HG03060 (cell line): ENCODE results near the gene FOXN3.

Experiments
- ATAC-seq: cut with Tn5 transposase; IDR thresholded peaks from one replicate; pipeline ENCODE4 v1.9.1; 2021; ENCODE audit warnings: low read depth, moderate number of reproducible peaks; ENCODE audit not compliant: unreplicated experiment

Gene FOXN3

DNA sequence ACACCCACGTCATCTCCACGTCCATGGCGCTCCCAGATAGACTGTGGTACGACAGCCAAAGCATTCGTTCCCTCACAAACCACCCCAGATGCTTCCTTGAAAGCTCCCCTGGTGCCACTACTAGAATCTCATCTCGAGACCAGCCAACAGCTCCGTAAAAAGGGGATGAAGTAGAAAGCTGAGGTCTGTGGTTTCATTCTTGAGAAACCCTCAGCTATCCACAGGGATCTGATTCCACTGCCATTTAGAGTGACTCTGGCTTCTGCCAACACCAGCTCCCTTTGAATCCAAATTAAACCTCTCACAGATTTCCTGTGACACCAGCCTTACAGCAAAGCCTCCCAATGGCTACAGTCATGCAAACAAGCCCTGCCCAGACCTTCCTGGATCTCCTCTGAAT lies 18.5 kb upstream of the FOXN3 start:
- no peak for ATAC-seq

DNA sequence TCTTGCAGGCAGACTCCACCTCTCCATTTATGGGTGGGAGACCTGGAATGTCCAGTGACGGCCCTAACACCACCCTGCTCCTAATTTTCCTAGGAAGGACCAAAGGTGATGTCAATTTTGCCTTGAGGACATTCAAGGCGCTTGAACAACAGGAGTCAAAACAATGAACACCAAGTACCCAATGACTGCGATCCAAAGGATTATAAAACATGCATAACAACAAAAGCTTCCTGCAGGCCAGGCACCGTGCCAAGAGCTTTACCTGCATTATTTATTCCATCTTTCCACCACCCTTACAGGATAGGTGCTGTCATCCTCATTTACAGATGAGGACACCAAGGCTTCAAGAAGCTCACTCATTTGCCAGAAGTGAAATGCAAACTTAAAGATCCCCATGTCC lies 15.2 kb upstream of the FOXN3 start:
- ATAC-seq, result no peak

DNA sequence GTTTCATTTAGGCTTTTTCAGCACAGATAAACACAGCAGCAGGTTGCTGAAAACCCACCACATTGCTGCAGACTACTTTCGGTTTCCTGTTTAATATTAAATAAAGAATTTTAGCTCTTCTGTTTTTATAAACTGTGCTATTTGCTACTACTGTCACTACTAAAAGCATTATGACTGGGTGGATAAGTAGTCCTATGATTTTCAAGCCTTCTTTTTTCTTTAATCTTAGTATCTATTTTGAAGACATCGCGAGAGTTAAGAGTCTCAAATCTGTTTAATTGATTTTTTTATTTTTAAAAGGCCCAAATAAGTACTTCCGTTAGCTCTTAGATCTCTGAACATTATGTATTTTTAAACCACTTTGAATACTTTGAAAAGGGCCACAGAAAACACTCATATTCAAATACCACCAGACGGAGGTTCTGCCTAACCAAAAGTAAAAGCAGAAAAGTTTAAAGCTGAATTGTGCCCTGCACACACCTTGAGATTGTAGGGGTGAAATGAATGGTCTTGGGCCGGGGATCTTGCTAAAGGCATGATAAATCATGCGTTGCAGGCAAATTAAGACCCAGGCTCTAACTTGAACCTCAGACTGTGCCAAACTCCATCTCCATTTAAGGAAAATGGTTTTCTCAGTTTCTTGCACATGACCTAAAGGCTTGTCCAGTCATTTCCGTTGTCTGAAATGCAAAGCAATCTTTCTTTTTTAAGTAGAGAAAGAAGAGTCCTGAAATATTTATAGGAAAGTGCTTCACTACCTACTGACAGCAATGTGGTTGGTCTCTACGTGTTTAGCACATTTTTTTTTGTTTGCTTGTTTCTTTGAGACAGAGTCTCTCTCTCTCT lies 13.6 kb upstream of the FOXN3 start:
- peak; percentile 93 for ATAC-seq

DNA sequence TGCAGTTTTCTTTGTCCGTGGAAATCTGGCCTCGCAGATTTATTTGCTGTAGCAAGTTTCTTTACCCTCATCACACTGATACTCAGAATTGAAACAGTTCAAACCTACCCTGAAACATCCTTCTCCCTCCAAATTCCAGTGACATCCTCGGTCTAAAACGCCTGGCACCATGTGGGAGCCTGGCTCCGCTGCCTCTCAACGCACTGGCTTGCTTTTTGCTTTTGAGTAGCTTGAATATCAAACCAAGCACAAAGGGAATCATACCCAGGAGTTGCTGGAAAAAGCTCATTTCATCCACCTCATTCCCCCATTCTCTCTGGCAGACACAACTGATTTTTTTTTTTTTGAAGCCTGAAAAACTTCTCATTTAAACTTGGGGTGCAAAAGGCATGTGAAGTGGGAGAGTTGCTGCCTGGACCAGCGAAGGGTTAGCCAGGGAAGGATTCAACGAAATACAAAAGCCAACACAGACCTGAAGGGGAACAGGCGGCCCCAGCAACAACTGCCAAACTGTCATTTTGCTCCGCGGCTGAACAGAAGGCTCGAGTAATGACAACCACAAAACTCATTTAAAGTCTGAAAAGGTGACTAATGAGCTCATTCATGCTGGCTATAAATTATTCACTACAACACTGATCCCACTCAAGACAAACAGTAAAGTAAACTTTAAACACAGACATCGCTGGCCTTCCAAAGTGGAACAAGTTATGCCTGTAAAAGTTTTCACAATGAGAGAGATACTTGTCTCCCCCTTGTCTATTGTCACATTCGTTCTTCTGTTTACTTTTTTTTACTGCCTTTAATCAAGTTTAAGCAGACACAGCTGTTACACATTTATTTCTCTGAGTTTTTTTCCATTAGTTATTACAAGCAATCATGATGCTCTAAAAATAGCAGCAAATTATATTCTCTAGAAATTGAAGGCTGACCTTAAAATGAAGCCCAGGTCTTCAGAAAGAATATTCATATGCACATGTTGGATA lies 12.5 kb upstream of the FOXN3 start:
- no peak for ATAC-seq

DNA sequence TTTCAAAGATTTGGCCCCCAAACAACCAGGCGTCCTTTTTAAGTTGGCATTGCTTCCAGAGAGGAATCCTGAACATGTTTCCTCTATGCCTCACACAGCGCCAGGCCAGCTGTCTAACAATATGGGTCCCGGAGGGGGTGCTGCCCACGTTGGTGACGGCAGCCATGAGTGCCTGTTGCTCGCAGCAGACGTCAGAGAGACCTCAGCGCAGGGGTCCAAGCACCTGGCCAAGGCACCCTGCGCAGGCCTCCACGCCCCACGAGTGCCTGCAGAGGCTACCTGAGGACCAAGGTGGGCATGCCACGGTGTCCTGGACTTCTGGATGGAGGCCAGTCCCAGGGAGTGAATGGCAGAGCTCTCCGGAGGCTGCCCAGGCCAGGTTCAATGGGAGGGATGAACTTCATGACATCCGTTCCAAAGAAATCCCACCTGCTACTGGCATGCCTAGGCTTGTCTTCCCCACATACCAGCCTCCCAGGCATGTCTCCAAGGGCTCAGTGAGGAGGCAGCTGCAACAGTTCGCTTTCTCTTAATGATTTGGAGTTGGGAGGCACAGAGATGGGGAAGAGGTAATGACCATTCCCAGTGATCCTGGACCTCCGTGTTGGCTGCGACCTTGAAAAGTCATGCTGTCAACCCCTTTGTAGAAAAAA lies 11.6 kb upstream of the FOXN3 start:
- no peak for ATAC-seq

DNA sequence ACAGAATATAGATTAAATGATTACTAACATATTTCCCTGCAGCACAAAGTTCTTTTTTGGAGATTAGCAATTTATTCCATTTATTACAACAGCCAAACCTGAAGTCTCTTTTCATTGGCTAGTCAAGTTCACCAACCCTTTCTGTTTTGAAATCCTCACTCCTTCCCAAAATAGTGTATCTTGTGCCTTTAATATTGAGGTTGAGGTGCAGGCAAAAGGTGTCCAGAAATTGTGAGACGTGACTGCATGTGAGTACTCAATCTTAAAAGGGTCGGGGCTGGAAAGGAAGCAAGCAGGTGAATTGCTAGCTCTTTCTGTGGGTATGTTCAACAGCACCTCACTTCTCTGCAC lies 11.1 kb upstream of the FOXN3 start:
- no peak for ATAC-seq

DNA sequence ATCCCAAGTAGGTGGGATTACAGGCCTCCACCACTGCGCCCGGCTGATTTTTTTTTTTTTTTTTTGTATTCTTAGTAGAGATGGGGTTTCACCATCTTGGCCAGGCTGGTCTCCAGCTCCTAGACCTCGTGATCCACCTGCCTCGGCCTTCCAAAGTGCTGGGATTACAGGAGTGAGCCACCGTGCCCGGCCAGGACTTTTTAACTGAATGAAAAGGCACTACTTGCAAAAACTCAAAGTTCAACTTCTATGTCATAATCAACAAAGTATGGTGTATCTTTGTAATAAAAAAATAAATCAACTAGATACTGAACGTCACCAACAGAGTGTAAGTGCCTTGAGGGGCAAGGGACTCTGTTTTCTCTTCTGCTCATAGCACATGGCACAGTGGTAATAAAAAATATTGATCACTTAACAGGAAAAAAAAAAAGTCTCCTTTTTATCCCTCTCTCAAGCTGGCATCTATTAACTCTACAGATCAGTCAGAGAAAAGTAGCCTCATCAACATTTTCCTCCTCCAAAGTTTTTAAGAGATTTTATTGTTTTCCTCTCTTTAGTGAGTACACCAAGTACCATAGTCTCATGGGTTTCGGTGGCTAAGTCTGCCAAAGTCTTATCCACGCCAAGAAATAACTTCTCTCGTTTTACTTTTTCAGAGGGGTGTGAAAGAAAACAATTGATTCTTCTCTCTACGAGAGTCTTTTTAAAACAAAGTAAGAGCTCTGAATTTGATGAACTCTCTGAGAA lies 10.6 kb upstream of the FOXN3 start:
- ATAC-seq, result no peak

DNA sequence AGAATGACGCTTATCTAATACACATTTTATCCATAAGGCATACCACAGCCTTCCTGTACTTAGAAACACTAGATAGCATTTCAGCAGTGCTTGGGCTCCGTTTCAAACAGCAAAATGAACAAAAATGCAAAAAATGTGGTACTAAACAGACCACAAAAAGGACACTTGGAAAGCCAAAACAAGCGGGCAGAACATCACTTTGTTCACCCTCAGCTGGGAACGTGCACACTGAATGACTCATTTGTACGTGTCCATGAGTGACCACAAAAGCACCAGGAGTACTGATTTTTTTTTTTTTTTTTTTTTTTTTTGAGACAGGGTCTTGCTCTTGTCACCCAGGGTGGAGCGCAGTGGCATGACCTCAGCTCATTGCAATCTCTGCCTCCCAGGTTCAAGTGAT lies 8.9 kb upstream of the FOXN3 start:
- peak; percentile 26 for ATAC-seq

DNA sequence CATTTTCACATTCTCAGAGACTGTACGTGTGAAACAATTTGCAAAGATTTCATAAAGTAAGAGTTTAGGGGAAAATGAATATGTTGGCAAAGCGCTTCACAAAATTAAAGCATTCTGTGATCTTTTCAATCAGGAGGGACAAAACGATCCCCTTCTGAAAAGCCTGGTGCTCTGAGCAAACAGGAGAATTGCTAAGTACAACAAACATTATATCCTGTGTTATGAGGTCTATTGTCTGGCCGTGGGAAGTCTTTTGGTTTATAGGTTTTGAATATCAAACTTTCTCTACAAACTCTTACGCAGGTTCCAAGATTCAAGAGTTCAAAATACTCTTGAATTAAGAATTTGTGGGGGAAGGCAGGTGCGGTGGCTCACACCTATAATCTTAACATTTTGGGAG lies 7.2 kb upstream of the FOXN3 start:
- ATAC-seq, result no peak

DNA sequence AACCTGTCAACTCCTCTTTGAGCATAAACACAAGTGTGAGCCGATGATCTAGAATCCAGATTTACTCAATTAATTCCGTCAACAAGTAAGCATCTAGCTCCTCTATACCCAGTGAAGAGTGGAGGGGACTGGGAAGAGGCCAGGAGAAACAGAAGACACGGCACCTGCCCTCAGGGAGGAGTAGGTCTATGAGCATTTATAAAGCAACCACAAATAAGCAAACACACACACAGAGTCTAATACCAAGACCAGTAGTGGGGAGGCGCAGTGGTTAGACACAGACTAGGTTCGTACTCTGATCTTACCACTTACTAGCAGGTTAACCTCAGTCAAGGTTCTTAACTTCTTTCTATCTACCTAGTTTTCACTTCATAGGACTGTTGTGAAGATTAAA lies 5.9 kb upstream of the FOXN3 start:
- no peak for ATAC-seq

DNA sequence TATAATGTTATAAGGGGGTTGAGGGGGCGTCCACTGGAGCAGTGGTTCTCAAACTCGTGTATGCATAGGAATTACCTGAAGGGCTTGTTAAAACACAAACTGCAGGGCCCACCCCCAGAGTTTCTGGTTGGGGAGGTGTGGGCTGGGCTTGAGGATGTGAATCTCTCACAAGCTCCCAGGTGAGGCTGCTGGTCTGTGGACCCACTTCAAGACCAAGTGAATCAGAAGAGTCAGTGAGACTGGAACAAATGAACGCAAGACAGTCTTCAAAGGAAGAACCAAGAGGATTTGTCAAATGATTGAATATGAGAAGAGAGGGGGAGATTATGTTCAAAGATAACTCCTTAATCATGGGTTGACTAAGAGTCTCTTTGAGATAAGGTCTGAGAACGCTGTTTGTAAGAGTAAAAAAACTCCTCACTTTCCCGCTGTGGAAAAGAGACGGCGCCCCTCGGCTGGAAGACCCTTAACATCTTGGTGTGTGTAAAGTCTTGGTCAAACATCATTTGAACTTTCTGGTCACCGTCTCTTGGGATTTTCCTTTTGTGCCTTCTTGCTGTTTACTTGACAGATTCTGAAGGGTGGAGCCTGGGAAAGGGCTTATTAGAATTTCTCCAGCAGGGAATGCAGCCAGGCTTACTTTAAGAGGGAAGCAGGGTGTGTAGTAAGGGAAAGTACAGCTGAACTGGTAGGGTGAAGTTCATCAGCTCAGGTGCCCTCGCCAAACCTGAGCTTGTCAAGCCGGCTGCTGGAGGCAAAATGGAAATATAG lies 5.3 kb upstream of the FOXN3 start:
- no peak for ATAC-seq

DNA sequence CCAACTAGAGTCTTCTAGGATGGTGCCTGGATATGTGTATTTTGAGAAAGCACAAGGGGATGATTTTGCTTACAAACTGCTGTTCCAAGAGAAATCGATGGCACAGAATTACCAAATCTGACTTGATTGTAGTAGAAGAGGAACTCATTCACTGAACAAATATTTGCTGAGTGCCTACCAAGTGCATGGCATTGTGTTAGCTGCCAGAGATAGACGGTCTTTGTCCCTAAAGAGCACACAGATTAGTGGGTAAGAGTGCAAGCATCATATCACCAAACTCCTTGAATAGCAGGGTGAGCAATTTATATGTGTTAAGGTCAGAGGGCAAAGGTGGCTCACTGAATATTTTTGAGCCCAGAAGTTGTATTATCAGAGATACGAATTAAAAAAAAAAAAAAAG lies 3.5 kb upstream of the FOXN3 start:
- ATAC-seq, result no peak

DNA sequence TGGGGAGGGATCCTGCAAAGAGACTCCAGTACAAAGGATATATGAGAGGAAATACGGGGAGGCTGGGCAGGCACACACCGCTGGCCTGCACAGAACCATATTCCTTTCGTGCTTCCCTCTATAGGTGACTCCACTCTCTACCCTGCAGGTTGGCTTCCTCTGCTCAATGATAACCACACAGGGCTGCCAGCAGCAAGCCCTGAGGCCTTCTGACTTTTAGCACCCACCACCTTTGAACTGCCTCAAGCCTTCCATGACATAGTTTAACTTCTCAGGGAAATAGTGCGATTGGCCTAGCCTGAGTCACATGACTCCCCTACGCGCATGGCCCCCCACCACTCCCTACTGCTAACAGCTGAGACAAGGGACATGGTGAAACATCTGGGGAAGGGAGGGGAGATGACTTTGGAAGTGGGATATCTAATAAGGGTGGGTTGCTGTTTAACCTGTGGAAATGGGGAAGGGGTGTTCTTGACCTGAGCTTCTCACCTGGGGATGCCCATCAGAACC lies 3.0 kb upstream of the FOXN3 start:
- no peak for ATAC-seq

DNA sequence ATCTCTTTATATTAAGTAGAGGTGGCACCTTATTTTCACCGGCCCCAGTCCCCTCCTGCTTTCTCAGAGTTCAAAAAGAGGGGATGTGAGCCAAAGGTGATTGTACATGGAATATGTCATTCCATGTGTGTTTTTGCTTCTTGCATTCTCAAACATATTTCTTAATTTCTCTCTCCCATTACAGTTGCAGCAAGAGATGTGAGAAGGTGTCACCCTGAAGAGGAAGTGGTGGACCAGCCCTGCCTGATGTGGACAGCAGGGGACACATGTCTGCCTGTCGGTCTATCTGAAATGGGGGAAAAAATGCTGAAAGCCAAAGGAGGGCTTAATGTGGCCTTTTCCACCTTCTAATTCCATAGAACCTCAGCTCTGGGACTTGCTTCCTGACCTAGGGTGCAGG lies 1.9 kb upstream of the FOXN3 start:
- no peak for ATAC-seq

DNA sequence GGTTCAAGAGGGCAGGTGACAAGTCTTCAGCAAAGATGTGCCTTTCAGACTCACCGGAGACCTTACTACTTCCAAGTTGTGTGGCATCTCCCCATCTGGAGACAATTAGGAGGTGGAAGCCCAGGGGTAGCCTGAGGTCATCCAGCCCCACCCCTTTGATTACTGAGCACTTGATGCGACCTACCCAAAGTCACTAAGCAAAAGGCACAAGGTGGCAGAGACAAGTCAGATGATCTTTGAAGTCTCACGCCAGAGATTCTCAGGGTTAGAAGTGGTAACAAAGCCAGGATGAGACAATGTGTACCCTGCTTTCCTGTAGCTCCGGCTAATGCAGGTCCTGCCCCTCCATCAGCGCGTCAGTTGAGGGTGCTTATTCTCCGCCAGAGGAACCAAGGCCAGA lies 1.4 kb upstream of the FOXN3 start:
- ATAC-seq, result no peak

DNA sequence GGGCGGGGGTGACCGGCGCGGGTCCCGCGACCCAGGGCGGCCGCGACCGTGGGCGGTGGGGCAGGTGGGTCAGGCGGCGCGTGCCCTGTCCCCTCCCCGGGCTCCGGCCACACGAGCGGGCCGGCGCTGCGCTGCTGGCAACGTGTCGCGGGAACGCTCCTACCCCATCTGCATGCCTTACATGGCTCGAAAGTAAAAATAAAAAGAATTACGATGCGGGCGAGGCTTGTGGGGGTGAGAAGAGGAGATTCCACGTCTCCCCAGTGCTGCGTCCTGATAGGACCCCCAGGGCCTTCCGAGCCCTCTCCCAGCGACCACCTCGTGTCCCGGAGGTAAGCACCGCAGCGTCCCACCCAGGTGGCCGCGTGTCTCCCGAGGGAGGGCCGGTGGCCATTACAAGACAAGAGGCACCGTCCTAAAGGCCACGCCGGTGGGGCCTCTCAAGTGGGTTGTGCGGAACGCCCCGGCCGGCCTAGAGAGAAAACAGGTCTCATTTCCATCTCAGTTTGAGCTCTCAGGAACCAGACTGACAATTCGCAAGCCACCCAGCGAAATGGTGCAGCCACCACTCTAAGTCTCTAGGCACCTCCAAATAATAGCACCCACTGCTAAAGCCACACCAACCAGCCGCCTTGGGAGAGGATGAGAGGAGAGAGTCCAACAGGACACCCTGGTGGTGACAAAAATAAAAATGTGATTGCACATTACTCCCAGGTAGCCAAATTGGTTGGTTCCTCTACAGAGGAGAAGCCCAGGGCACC lies 612 bp upstream of the FOXN3 start:
- ATAC-seq, result peak; percentile 58

DNA sequence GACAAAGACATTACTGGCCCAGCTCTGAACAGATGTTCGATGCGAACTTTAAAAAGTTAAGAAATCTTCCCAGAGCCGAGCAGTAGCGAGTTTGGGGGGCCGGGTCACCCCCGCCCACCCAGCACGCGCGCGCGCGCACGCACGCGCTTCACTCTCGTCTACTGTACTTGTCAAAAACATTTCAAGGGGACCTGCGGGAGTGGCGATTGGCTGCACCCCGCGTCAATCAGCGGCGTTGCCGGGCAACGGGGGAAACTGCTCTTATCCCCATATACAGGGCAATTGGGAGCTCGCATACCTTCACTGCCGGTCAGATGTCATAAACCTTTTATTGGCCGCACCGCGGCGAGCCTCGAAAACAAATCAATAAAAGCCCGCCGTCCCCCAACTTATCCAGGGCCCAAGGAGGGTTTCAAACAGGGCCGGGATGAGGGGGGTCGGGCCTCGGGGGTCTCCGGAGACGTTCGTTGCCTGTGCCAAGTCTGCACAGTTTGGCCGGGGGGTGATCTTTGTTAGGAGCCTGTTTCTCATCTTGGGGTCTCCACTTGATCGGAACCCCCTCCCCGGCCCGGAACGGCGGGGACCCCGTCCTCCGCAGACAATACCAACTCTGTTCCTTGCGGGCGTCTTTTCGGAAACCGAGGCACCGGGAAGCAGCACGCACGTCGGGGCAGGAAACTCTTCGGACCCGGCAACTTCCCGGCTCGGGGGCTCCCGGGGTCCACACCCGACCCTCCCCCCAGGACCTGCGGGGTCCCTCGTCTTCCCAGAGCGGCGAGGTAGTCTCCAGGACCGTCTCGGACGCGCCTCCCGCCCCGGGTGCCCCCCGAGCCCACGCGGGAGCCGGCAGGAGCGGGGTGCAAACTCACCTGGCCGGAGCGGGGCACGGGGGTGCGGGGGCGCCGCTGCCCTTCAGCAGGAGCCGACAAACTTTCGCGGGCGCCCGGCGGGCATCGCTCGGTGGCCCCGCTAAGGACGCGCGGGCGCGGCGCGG lies 734 bp downstream of the FOXN3 start:
- ATAC-seq, result peak; percentile 83

DNA sequence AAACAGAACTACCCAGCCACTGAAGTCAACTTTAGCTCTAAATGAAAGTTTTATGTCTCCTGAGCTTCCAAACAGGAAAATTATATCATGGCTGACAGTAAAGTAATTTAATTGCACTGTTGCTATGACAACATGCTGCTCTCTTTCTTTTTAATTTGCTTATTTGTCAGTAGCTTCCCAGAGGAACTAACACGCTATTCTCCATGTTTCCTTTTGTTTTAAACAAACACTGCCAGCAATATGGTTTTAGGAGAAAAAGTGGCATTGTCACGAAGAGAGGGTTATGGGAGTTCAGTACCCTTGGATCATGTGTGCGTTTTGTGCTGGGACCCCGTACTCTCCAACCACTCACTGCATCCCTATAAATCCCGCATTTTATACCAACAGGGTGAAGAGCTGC lies 1.9 kb downstream of the FOXN3 start:
- no peak for ATAC-seq
